GDM1 (cell line): ENCODE data around the gene CPNE5.
A peak's percentile ranks its signal among the peaks of the same experiment; 100 is the strongest.

Source experiments
- DNase-seq: peaks from one replicate; lab custom pipeline; 2025; lab: John Stamatoyannopoulos, UW

The CPNE5 gene

GRCh38 chr6:36857325-36857724 lies 18.1 kb upstream of the CPNE5 start:
- no peak for DNase-seq

GRCh38 chr6:36856277-36856676 lies 17.0 kb upstream of the CPNE5 start:
- no peak for DNase-seq

- no peak for DNase-seq
Measured at GRCh38 chr6:36855750-36856149, 16.5 kb upstream of the CPNE5 start.

- peak; percentile 56 for DNase-seq
Measured at GRCh38 chr6:36853325-36853724, 14.1 kb upstream of the CPNE5 start.

- no peak for DNase-seq
Measured at GRCh38 chr6:36852481-36853147, 13.4 kb upstream of the CPNE5 start.

- DNase-seq, result no peak
Measured at GRCh38 chr6:36851626-36852025, 12.4 kb upstream of the CPNE5 start.

GRCh38 chr6:36851149-36851614 lies 11.9 kb upstream of the CPNE5 start:
- DNase-seq, result peak; percentile 39

GRCh38 chr6:36850021-36850420 lies 10.8 kb upstream of the CPNE5 start:
- no peak for DNase-seq

- DNase-seq, result no peak
Measured at GRCh38 chr6:36848658-36849441, 9.6 kb upstream of the CPNE5 start.

GRCh38 chr6:36847991-36848390 lies 8.7 kb upstream of the CPNE5 start:
- DNase-seq, result no peak

GRCh38 chr6:36847152-36847551 lies 7.9 kb upstream of the CPNE5 start:
- DNase-seq, result no peak

- DNase-seq, result no peak
Measured at GRCh38 chr6:36845233-36845632, 6.0 kb upstream of the CPNE5 start.

- no peak for DNase-seq
Measured at GRCh38 chr6:36844232-36845170, 5.3 kb upstream of the CPNE5 start.

- DNase-seq, result no peak
Measured at GRCh38 chr6:36843170-36843569, 3.9 kb upstream of the CPNE5 start.

GRCh38 chr6:36841756-36842155 lies 2.5 kb upstream of the CPNE5 start:
- DNase-seq, result no peak

- DNase-seq, result no peak
Measured at GRCh38 chr6:36840432-36841403, 1.5 kb upstream of the CPNE5 start.

GRCh38 chr6:36839749-36840431 lies 646 bp upstream of the CPNE5 start:
- no peak for DNase-seq

- no peak for DNase-seq
Measured at GRCh38 chr6:36837686-36838085, 1.6 kb downstream of the CPNE5 start.

- DNase-seq, result no peak
Measured at GRCh38 chr6:36837022-36837339, 2.3 kb downstream of the CPNE5 start.

- DNase-seq, result no peak
Measured at GRCh38 chr6:36836111-36837021, 2.9 kb downstream of the CPNE5 start.
